ENCODE measurements around the gene KCNC3. TPM values are rescaled to one million over a fixed set of nuclear protein-coding genes. Genes with fewer than 3 reads are reported as not detected.

The KCNC3 gene
- polyA plus RNA-seq, 1 donor from 2014 or later: 0.97 TPM

DNA sequence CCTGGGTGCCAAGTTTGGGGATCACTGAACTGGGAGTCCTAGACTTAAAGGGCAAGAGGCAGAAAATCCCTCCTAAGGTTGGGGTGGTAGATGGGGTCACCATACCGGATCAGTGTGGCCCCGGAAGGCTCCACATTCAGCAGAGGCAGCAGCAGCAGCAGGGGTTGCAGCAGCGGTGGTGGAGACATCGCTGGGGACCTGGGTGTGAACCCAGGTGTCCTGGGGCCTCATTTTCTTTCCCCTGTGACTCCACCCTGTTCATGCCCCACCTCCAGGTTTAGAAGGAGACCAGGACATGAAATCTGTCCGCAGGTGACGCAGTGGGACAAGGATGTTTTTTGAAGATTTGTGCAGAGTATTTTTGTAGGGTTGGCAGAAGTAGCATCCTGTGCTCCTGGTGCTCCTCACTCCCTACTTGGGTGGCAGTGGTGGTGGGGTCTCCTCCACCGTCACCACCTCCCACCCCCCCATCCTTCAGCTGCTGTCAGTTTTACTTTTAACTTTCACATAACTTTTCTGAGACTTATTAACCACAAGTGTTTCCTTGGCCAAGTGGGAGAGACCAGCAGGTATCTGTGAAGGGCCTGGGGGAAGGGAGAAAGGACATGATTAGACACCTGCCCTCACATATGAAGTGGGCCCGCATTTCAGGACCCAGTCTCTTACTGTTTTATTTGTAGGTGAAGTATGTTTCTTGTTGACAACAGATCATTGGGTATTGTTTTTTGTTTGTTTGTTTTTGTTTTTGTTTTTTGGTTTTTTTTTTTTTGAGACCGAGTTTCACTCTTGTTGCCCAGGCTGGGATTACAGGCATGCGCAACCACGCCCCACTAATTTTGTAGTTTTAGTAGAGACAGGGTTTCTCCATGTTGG is 36.5 kb upstream of the KCNC3 start, which contains the start of gene NAPSA:
NAPSA (minus strand) TSS at position 206 of the 873 bp plus-strand sequence; CDS start at position 188, 18 bp downstream.
- Histone ChIP-seq H4K20me1 (ENCODE audit: insufficient read depth) (no peaks in the 10 kb centered on the region), H3K27ac (ENCODE audit: low read length) (no peak within 1 kb of the TSS), H3K36me3 (ENCODE audit: insufficient read depth, low read length) (no peaks in the 10 kb centered on the region), H3K27me3 (ENCODE audit: insufficient read depth, low read depth, low read length) (no peaks in the 10 kb centered on the region), H3K79me2 (replicated peaks; ENCODE audit: insufficient read depth, low read length) (no peaks in the 10 kb centered on the region), H2AFZ (ENCODE audit: low read depth, low read length) (no peak within 1 kb of the TSS), H3K9ac (ENCODE audit: low read length) (no peak within 1 kb of the TSS), H3K4me3 (ENCODE audit: low read length) (no peak within 1 kb of the TSS), H3K4me2 (ENCODE audit: low read length) (no peak within 1 kb of the TSS), H3K9me2 (ENCODE audit: insufficient read depth, low read length) (no peaks in the 10 kb centered on the region), H3F3A (ENCODE audit: insufficient read depth, low read length, poor library complexity, severe bottlenecking) (no peaks in the 10 kb centered on the region), H3K9me3 (ENCODE audit: low read length) (no peaks in the 10 kb centered on the region)
- TF ChIP-seq EZH2 (IDR thresholded peaks at IDR 0.05; ENCODE audit: borderline replicate concordance, insufficient read depth, low read length, poor library complexity, severe bottlenecking): no peak
- TF ChIP-seq CTCF (IDR thresholded peaks at IDR 0.05; ENCODE audit: poor library complexity, severe bottlenecking): no peak
- no peak for TF ChIP-seq TAF1 (IDR thresholded peaks at IDR 0.05; ENCODE audit: low read depth)
- no peak for TF ChIP-seq REST (IDR thresholded peaks at IDR 0.05; ENCODE audit: borderline replicate concordance)
- TF ChIP-seq POLR2AphosphoS5 (IDR thresholded peaks at IDR 0.05): no peak
- TF ChIP-seq EP300 (conservative IDR thresholded peaks at IDR 0.05; ENCODE audit: poor library complexity, severe bottlenecking): no peak
- no peak for TF ChIP-seq MXI1 (conservative IDR thresholded peaks at IDR 0.05; ENCODE audit: poor library complexity, severe bottlenecking)
- no peak for TF ChIP-seq RAD21 (conservative IDR thresholded peaks at IDR 0.05)
- TF ChIP-seq SMC3 (conservative IDR thresholded peaks at IDR 0.05; ENCODE audit: poor library complexity): no peak

DNA sequence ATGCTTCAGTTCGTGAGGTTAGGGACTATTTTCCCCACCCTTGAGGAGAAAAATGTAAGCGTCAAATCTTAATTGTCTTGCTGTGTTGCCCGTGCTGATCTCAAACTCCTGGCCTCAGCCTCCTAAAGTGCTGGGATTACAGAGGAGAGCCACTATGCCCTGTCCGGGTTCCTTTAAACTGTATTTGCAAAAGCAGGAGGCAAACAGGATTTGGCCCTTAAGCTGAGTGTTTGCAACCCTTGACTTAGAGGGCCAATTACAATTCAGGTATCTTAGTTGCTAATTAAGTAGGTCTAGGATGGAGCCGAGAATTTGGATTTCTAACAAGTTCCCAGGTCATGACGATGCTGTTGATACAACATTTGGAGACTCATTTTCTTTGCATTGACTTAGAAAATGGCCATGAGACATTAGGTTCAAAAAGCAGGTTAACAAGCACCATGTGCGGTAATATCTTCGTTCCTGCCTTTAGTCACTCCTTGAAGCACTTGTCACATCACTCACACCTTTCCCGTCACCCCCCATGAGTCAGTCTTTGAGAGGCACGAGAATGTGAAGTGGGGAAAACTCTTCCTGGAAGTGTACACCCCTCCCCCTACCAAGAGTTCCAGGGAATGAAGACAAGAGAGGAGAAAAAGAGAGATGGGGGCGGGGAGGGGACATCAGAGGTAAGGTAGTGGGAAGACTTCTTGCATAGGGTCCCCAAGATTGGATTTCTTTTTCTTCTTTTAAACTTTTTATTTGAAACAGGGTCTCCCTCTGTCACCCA is 33.7 kb upstream of the KCNC3 start:
- Histone ChIP-seq H3K36me3 (ENCODE audit: insufficient read depth, low read length) (no peaks in the 10 kb centered on the region), H3F3A (ENCODE audit: insufficient read depth, low read length, poor library complexity, severe bottlenecking) (no peaks in the 10 kb centered on the region), H3K9me3 (ENCODE audit: low read length) (no peaks in the 10 kb centered on the region), H4K20me1 (ENCODE audit: insufficient read depth) (no peaks in the 10 kb centered on the region), H3K9me2 (ENCODE audit: insufficient read depth, low read length) (no peaks in the 10 kb centered on the region), H3K4me2 (ENCODE audit: low read length) (no peak overlapping the region), H3K27ac (ENCODE audit: low read length) (no peak overlapping the region), H3K4me3 (ENCODE audit: low read length) (no peak overlapping the region), H3K79me2 (replicated peaks; ENCODE audit: insufficient read depth, low read length) (no peaks in the 10 kb centered on the region), H2AFZ (ENCODE audit: low read depth, low read length) (no peak overlapping the region), H3K27me3 (ENCODE audit: insufficient read depth, low read depth, low read length) (no peaks in the 10 kb centered on the region), H3K9ac (ENCODE audit: low read length) (no peak overlapping the region)
- no peak for TF ChIP-seq POLR2AphosphoS5 (IDR thresholded peaks at IDR 0.05)
- no peak for TF ChIP-seq MXI1 (conservative IDR thresholded peaks at IDR 0.05; ENCODE audit: poor library complexity, severe bottlenecking)
